Amniotic epithelial cell (primary cell): ENCODE results near the gene GEMIN5.

Source experiments
- DNase-seq: peaks from one replicate; pipeline ENCODE4 v3.0.0-alpha.2; 2010; ENCODE audit warnings: low read depth

GEMIN5 gene

DNA sequence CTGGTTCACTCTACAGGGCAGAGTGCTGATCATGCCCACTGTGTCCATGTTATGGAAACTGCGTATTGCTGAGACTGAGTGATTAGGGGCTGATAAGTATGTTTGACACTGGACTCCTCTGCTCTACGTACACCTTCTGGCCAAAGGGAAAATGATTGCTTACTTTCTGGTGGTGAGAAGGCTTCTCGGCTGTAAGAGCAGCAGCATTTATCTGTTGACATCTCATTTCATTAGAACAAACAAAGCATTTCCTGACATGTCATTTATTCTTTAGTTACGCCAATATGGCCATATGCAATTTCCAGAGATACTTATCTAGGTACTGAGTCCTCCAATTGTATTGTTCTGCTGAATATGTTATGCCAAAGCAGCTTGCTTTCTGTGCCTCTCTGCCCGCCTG lies 93.2 kb downstream of the GEMIN5 start:
- DNase-seq, result no peak

DNA sequence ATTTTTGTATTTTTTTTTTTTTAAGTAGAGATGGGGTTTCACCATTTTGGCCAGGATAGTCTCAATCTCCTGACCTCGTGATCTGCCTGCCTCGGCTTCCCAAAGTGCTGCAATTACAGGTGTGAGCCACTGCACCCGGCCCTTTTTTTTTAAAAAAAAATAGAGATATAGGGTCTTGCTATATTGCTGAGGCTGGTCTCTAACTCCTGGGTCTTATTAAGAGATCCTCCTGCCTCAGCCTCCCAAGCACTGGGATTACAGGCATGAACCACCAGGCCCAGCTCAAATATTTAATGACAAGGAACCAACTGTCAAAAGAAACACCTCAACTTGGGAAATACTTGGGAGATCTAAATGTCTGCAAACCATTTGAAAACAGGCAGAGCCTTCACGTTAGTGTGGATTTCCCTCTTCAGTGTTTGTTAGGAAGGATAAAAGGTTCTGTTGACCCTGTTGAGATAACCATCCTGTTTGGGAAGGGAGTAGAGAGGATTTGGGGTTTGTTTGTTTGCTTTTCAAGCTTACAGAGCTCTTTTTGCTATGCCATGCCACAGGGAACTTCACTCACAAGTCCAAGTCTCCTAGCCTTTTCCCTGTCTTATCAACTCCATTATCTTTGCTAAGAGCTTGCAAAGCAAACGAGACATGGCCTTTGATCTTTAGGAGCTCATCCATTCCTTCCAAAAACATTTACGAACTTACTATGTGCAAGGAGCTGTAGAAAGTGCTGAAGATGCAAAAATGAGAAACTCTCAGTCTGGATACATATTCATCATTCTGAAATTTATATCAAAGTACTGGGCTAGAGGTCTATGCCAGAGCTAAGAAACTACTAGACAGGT lies 95.1 kb downstream of the GEMIN5 start:
- no peak for DNase-seq

DNA sequence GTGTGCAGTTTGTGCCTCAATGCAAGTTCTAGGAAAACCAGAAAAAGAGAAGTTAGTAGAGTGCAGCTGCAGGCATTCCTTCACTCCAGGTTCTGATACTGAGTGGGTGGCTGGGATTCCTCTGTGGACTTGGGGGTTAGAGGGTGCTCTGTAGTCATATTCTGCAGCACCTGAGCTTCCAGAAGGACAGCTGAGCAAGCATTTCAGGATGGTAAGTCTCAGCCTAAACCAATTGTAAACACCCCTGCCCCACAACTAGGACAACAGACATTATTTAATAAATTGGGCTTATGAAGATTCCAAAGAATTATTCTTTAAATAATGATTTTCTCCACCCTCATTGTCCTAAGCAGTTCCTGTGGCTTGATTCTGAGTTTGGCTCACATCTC lies 96.7 kb downstream of the GEMIN5 start:
- DNase-seq, result no peak

- DNase-seq, result no peak
Measured at GRCh38 chr5:154840435-154841272, 97.4 kb downstream of the GEMIN5 start.
